ENCODE data around the gene ABTB1.
"Not testable (repeated sequence)": the region's sequence is repeated elsewhere in the genome, so short reads cannot be mapped to it uniquely, and the experiment has no call there.

ABTB1 gene

DNA sequence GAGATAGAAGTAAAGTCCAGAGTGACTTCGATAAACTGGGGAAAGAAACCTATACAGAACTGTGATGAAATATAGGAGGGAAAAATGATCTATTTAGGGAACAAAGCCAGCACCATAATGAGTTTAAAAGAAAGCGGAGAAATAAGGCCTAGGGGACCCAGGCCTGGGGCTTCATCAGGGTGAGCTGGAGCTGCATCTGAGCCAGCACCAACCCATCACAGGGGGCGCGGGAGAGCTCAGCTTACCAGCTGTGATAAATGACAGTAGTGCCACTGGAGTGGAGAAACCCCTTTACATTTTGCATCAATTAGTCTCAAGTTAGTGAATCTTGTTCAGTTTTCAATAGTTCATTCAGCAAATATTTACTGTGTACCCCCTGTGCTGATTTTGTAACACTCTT, 22.5 kb upstream of the ABTB1 start:
- no peak for DNase-seq

DNA sequence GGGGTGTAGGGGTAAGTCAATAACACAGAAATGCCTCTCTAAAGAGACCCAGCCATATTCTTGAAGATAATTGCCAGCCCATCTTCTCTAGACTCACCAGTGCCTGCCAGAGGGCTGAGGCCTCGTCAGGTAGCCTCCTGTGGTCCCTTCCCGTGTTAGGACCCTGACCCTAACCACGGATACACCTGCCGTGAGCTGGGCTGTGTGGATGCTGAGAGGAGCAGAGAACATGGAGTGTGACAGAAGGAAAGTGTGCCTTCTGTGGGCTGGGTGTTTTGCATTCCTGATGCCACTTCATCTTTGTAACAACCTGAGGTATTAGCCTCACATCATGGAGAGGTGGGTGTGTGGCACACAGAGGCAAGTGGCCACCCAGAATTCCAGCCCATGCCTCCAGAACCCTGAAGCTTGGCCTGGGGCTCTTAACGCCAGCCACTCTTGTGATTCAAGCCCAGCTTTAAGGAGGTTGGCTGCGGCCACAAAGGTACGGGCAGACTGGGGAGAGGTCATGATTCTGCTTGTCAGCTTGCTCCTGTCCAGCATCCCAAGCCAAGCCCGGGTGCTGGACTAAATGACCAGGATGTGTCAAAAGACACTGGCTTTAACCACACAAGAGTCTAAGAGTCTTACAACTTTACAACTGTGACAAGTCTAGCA, 21.1 kb upstream of the ABTB1 start:
- no peak for DNase-seq

DNA sequence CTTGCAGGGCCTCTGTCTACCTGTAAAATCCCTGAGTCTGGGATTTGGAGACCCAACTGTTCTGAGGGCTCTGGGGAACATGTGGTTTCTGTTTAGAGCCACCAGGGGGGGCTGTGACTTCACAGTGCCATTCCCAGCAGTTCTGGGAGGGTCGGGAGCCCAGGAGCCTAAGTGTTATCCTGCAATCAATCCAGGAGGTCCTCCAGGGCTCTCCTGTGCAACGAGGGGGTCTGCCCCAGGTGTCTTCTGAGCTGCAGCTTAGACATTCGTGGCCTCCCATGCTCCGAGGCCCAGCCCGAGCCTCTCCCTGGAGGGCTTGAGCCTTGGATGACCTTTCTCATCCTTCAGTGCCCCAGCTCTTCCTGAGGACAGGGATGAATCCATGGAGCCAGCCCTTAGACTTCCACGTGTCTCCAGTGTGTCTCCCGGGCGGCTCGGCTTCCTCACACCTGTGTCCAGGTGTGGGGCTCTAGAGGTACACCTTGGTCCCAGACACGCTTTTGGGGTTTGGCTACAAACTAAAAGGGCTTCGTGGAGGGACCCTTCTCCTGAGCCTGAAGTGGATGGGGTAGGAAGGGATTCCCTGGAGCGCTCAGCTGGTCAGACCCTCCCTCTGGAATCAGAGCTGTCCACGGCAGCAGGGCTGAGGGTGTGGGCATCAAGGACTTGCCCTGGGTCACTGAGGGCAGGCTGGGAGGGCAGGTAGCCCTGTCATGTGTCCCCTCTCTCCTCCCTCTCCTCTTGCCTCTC, 20.3 kb upstream of the ABTB1 start:
- DNase-seq, result peak; percentile 35

DNA sequence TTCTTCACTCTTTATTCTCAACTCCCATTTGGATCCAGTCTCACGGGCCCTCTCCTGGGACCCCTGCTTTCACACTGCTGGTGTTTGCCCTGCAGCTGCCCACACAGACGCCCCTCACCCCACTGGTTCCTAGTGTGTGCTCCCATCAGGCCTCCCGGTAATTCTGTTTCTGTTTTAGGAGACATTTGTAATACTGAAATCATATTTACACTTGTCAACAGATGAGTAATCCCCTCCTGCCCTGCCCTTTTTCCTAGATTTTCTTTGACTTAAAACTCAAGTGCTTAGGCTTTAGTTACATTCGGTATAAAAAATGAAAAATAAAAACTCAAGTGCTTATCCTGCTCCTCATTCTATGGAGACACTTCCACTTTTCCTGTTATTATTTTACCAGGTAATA, 18.4 kb upstream of the ABTB1 start:
- no peak for DNase-seq

DNA sequence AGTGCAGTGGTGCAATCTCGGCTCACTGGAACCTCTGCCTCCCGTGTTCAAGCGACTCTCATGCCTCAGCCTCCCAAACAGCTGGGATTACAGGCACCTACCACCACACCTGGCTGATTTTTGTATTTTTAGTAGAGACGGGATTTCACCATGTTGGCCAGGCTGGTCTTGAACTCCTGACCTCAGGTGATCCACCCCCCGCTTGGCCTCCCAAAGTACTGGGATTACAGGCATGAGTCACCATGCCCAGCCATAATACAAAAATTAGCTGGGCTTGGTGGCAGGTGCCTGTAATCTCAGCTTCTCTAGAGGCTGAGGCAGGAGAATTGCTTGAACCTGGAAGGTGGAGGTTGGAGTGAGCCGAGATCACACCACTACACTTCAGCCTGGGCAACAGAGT, 17.8 kb upstream of the ABTB1 start:
- not testable (repeated sequence) for DNase-seq

DNA sequence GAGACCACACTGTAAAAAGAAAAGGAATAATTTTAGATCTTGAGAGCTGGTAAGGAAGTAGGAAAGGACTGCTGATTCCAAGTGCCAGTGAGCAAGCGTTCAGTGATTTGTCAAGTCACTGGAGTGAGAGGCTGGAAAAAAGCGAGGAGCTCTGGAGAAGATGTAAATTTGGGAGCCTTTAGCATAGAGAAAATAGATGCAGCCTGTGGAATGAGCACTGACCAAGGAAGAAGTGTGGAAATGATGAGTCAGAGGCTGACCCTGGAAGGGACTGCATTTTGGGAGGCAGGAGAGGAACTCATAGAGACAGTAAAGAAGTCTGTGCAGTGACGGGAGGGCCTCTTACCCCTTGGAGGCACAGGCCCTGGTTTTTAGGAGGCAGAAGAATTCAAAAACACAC, 17.1 kb upstream of the ABTB1 start:
- DNase-seq, result no peak

DNA sequence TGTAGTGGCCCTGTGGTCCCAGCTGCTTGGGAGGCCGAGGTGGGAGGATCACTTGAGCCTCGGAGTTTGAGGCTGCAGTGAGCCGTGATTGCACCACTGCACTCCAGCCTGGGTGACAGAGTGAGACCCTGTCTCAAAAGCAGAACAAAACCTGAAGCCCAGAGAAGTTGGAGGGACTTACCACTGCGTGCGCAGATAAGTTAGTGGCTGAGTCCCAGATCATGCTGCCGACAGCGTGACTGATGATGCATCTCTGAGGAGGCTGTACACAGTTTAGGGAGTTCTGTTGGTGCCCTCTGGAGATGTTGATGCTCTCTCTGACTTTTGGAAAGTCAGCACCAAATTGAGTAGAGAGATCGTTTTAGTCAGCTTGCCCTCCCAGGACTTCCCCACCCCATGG, 15.8 kb upstream of the ABTB1 start:
- DNase-seq, result no peak

DNA sequence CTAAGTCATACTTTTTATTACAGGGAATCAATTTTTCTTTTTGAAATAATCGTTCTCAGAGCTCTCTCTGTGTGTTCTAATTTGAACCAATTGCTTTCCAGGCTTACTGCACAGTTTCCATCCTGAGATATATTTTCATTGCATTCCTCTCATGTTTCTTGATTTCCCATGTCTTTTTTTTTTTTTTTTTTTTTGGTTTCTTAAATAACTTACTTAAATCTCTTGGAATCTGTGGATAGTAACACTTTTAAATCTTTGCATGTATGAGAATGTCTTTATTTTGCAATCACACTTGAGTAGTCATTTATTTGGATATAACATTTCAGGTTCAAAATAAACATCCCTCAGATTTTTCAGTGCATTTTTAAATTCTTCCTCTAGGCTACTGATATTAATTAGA, 14.5 kb upstream of the ABTB1 start:
- DNase-seq, result no peak

DNA sequence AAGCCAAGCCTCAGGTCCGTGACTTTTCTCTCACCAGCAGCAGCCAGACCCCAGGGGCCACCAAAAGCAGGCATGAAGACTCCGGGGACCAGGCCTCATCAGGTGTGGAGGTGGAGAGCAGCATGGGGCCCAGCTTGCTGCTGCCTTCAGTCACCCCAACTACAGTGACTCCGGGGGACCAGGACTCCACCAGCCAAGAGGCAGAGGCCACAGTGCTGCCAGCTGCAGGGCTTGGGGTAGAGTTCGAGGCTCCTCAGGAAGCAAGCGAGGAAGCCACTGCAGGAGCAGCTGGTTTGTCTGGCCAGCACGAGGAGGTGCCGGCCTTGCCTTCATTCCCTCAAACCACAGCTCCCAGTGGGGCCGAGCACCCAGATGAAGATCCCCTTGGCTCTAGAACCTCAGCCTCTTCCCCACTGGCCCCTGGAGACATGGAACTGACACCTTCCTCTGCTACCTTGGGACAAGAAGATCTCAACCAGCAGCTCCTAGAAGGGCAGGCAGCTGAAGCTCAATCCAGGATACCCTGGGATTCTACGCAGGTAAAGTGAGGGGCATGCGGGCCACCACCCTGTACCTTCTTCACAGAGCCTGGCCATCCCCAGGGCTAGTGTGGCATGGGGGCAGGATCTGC, 12.0 kb upstream of the ABTB1 start:
- no peak for DNase-seq

DNA sequence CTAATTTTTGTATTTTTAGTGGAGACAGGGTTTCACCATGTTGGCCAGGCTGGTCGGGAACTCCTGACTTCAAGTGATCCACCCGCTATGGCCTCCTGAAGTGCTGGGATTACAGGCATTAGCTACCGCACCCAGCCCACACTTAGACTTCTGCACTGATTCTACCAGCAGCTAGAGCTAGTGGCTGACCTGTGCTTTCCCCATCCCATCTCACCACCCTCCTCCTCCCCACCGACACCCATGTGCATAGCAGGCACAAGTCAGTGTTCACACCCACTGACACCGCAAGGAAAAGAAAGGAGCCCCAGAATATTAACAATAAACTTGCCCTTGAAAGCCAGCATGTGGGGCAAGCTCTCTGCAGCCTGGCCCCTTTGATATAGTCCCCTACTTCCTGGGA, 11.2 kb upstream of the ABTB1 start:
- DNase-seq, result no peak

DNA sequence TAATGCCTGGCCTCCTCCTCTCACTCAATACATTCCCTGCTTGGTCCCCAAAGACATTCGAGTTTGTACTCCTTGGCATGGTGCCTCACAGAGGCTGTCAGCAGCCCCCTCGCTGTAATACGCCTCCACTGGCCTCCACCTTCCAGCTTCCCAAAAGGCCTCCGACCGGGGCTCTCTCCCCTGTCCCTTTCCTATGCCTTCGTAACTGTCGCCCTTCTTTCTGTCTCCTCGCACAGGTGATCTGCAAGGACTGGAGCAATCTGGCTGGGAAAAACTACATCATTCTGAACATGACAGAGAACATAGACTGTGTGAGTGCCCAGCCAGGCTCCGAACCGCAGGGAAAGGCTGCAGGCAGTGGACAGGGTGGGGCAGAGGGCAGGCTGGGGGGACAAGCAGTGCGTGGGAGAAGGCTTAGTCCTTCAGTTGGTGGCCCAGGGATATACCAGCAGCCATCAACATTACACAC, 10.7 kb upstream of the ABTB1 start:
- no peak for DNase-seq

DNA sequence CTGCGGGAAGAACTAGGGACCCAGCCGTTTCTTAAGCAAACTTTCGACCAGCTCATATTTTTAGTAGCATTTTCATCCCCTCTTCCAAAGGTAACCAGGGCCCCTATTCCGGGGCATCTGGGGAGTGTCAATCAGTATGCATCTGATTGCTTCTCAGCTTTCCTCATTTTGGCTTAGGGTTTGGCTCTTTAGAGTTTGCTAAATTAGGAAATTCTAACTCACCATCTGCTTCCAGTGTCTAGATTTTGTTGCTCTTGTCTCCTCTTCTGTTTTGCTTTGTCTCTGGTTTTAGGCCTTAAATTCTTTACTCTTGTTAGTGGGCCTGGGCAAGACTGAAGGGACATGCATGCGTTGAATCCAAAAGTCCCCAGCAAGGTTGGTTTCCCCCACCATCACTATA, 9.6 kb upstream of the ABTB1 start:
- DNase-seq, result no peak

DNA sequence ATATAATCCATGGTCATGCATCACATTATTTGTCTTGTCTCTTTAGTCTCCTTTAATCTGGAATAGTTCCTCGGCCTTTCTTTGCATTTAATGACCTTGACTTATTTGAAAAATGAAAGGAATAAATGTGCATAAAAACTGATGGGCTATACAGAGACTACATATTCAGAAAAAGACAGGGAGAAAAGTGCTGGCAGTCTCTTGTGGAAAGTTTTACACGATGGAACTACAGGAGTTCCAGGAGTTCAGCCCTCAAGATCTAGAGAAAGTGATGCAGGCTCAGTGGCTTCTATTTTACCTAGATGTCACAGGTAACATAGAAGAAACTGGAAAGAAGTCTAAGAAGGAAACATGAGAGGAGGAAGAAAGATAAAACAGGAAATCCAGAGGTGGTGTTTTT, 7.6 kb upstream of the ABTB1 start:
- no peak for DNase-seq

DNA sequence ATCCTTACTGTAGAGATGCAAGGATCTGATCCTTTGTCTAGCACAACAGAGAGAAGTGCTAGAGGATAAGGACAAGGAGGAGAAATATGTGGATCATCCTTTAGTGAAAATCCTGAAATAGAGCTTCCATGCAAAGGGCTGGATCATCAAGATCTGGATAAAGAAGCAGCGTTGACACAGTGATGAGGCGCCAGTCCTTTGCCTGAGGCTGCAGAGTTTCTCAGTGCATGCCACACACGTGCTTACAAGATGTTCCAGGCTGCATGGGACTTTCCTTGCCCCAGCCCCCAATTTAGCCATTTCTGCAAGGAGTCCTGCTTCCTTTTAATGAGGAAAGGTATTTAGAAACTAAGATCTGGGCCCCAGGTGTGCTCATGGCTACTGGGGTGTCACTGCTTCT, 7.2 kb upstream of the ABTB1 start:
- DNase-seq, result no peak

DNA sequence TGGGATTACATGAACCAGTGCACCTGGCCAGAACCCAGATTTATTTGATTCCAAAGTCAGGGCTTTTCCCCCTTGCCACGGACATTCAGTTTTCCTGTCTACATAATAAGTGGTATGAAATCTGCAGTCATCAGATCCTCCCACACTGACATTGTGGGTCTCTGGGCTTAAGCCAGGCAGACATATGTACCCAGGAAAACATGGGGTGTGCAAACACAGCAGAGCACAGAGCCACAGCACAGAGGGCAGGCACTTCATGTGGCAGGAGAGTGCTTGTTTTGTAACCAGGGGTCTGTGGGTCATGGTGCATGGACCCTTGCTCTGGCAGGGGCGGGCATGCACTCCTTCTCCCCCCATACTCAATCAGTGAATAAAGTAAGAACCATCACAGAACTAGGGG, 6.1 kb upstream of the ABTB1 start:
- DNase-seq, result no peak

DNA sequence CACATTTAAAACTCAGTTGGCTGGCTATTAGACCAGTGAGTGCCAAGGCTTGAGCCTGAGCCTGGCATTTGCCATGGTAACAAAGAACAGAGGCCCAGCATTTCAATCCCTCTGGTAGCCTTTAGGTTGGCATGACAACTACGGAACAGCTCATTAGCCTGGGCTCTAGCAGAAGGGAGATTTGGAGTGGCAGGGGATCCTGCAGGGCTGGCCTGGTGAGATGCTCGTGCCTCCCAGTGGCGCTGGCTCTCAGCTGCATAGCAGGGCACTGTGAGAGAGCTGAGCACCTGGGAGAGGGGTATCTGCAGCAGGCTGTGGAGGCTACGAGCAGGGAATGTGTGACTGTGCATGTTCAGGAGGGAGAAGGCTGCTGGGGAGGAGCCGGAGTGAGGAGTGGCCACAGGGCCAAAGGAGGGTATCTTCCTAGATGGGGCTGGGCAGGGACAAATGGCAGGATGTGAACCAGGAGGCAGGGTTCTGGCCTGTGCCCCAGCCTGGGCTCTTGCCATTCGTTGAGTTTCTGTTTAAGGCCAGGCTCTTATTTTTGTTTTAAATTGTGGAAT, 5.6 kb upstream of the ABTB1 start:
- no peak for DNase-seq

DNA sequence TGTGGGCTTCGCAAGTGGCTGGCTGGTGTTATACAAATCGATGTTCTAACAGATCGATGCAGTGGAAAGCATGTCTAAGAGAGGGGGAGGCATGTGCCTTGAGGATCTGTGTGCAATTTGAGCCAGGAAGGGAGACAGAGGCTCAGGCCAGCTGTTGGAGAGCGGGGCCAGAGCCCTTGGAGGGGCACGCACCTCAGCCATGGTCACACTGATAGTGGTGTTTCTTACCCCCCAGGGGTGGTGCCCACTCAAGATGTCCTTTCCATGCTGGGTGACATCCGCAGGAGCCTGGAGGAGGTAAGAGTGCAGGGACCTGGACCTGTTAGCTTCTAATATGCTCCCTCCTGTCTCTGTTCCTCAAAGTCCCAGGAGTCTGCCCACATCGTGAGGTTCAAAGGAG, 3.8 kb upstream of the ABTB1 start:
- DNase-seq, result no peak

DNA sequence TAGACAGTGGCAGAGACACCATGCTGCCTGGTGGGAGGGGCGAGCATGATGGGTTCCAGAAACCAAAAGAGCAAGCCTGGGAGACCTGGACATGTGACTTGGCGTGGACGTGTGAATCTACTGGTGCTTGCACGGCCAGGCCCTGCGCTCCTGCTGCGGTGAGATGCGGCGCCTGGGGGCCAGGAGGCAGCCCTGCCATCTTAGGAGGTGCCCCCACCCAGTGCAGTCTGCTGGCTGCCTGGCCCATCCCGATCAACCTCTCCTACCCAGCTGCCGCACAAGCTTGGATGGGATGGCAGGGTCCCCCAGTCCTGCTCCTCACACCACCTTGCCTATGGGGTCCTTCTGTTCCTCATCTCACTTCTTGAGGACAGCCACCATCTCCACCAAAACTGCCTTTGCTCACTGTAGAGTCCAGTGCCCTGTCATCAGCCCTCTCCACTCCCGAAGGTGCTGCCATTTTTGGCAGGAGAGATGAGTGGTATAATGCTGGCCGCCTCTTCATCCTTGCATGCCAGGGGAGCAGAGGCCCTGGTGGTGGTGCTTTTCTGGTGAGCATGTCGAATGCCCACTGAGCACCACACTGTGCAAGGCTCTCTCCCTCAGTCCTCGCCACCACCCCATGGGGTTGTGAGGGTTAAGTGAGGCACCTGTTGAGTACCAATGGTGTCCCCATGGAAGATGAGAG, 3.1 kb upstream of the ABTB1 start:
- no peak for DNase-seq

DNA sequence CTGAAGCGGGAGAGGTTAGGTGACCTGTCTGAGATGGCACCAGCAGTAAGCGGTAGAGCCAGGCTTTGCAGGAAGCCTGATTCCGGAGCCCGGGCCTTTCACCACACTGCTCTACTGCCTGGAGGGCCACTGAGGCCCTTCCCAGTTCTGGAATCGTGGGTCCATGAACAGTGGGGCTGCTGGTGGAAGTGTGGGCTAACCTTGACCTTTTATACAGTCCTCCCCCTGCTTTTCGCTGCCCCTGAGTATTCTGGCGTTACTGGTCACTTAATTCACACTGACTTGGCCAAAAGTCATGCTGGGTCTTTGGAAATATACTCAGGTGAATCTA, 2.6 kb upstream of the ABTB1 start:
- DNase-seq, result no peak

DNA sequence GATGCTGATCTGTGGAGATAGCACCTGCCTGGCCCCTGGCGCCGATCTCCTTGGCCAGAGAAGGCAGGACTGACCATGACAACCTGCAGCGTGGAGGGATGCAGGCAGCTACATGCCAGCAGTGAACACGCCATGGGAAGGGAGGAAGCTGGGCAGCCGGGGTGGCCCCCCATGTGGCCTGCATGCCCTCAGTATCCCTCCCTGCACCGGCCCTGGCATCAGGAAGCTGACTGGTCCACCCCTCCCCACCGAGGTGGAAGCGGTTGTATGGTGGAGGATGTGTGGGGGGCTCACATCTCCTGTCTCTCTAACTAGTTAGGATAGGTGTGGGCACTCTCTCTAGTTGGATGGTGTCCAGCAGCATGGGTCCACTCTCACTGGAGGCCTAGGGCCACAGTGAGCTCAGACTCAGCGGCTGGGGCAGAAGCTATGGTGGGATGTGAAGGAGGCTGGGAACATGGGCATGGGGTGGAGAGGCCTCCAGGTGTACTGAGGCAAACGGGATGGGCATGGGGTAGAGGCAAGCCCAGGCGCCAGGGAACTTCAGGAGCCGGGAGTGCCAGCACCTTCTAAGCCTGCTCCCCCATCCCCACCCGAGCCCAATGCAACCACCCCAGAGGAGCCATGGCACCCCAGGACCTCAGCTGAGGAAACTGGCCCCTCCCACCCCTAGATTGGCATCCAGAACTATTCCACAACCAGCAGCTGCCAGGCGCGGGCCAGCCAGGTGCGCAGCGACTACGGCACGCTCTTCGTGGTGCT, 1.8 kb upstream of the ABTB1 start:
- no peak for DNase-seq

DNA sequence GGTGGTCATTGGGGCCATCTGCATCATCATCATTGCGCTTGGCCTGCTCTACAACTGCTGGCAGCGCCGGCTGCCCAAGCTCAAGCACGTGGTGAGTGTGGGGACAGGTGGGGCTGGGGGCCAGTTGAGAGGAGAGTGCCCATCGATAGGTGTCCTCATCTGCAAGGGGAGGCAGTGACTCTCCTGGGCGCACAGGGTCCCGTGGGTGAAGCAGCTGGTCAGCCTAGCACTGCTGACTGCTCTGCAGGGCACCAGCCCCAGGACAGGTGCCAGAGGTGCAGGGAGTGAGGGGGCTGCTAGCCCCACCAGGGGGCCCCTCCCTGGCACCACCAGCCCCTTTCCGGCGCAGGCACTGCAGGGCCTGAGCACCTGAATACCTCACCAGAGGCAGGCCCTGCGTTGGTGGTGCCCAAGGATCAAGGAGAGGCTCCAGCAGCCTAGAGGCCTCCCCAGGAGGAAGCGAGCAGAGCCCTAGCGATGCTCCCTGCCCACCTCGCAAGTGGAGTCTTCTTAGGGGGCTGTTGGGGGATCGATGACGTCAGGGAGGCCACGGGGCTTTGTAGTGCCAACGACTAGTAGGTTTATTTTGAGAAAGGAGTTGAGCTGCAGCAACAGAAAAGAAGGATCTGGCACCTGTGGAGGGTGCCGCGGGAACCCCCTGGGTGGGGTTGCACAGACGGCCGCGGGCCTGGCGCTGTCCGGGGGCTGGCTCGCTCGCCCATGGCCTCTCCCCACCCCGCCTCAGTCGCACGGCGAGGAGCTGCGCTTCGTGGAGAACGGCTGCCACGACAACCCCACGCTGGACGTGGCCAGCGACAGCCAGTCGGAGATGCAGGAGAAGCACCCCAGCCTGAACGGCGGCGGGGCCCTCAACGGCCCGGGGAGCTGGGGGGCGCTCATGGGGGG, 976 bp upstream of the ABTB1 start:
- DNase-seq, result peak; percentile 13
